GM19395 (cell line): Measurements from ENCODE around the gene CD109.
A peak's percentile ranks its signal among the peaks of the same experiment; 100 is the strongest.
"Not testable (repeated sequence)": the region's sequence is repeated elsewhere in the genome, so short reads cannot be mapped to it uniquely, and the experiment has no call there.

Experiments used
- ATAC-seq: cut with Tn5 transposase; IDR thresholded peaks from one replicate; pipeline ENCODE4 v1.9.1; 2021; ENCODE audit warnings: mild to moderate bottlenecking, moderate library complexity; ENCODE audit not compliant: unreplicated experiment

CD109 gene

GRCh38 chr6:73695619-73696421, at the start of gene CD109:
CD109 (plus strand) TSS chr6:73696203; CDS start chr6:73696216, 13 bp downstream.
- peak; percentile 67 for ATAC-seq

- ATAC-seq: no peak
Measured at GRCh38 chr6:73648166-73648565, 47.8 kb upstream of the CD109 start.

- no peak for ATAC-seq
Measured at GRCh38 chr6:73649783-73650182, 46.2 kb upstream of the CD109 start.

- ATAC-seq: peak; percentile 52
Measured at GRCh38 chr6:73652637-73653570, 43.1 kb upstream of the CD109 start.

GRCh38 chr6:73653571-73654424, 42.2 kb upstream of the CD109 start, which contains the start of gene SLC17A5:
SLC17A5 (minus strand) TSS chr6:73653992; CDS start chr6:73653886, 106 bp downstream.
- peak; percentile 86 for ATAC-seq

- ATAC-seq: no peak
Measured at GRCh38 chr6:73655341-73655917, 40.6 kb upstream of the CD109 start.

- no peak for ATAC-seq
Measured at GRCh38 chr6:73656531-73657145, 39.4 kb upstream of the CD109 start.

GRCh38 chr6:73657201-73657600, 38.8 kb upstream of the CD109 start:
- no peak for ATAC-seq

- ATAC-seq: no peak
Measured at GRCh38 chr6:73664701-73665100, 31.3 kb upstream of the CD109 start.

GRCh38 chr6:73665686-73666319, 30.2 kb upstream of the CD109 start:
- ATAC-seq: peak; percentile 92

- ATAC-seq: no peak
Measured at GRCh38 chr6:73666393-73666792, 29.6 kb upstream of the CD109 start.

GRCh38 chr6:73667798-73668197, 28.2 kb upstream of the CD109 start:
- ATAC-seq: no peak

GRCh38 chr6:73669005-73669404, 27.0 kb upstream of the CD109 start:
- no peak for ATAC-seq

GRCh38 chr6:73671911-73672685, 23.9 kb upstream of the CD109 start:
- no peak for ATAC-seq

GRCh38 chr6:73675466-73676098, 20.4 kb upstream of the CD109 start:
- ATAC-seq: peak; percentile 95

GRCh38 chr6:73679009-73679408, 17.0 kb upstream of the CD109 start:
- ATAC-seq: no peak

GRCh38 chr6:73679846-73680245, 16.2 kb upstream of the CD109 start:
- not testable (repeated sequence) for ATAC-seq

- no peak for ATAC-seq
Measured at GRCh38 chr6:73680289-73680918, 15.6 kb upstream of the CD109 start.
